Heart left ventricle (tissue), 13 donors: Measurements from ENCODE around the gene HAUS3.

Experiments used
- POLR2A ChIP-seq, 2 donors: fragments of 450-650 bp; IDR thresholded peaks; one replicate each; pipeline ENCODE4 v1.6.1; 2017; ENCODE audit warnings: antibody characterized with exemption in 2 of 2, mild to moderate bottlenecking in 2 of 2, moderate library complexity in 2 of 2
- TF ChIP-seq, protein P1 (sequence below), 12 donors: fragments of 200-600 bp; sonication (generic) in 4 of 12; IDR thresholded peaks; one replicate each; pipeline versions ENCODE4 v1.5.0 to v1.8.0; 2018 to 2022; ENCODE audit warnings: antibody characterized with exemption in 12 of 12, mild to moderate bottlenecking in 5 of 12
- donor health status: ischemic (EF 13 %, LVEDD 7.1; RV severe dilation, severe dysfunction).
- donor health status: DM: no; HTN: yes; CAD: no.
- donor health status: DM: no; HTN: no; CAD: no.
- donor health status: ischemic (EF 25% LVEDD 6.9; RV normal size, moderate dysfunction).
- donor health status: ischemic (EF 25% LVEDD 5.7; RV mildly dilated, moderate dysfunction).
- donor health status: ischemic (EF 35%, LVEDD 5.7; RV mildly dilated, moderate dysfunction).
- donor health status: nonischemic (EF 11% LVEDD 7.7; RV severe dilation, severe dysfunction).
- donor health status: DM: yes; HTN: yes; CAD: no.
- donor health status: PGD.
- donor health status: ischemic (EF 29% LVEDD 5.4; RV normal size, mild dysfunction).
- donor health status: nonischemic (EF 23%, LVEDD 6.1; RV moderate dilation, normal function).

DNA sequence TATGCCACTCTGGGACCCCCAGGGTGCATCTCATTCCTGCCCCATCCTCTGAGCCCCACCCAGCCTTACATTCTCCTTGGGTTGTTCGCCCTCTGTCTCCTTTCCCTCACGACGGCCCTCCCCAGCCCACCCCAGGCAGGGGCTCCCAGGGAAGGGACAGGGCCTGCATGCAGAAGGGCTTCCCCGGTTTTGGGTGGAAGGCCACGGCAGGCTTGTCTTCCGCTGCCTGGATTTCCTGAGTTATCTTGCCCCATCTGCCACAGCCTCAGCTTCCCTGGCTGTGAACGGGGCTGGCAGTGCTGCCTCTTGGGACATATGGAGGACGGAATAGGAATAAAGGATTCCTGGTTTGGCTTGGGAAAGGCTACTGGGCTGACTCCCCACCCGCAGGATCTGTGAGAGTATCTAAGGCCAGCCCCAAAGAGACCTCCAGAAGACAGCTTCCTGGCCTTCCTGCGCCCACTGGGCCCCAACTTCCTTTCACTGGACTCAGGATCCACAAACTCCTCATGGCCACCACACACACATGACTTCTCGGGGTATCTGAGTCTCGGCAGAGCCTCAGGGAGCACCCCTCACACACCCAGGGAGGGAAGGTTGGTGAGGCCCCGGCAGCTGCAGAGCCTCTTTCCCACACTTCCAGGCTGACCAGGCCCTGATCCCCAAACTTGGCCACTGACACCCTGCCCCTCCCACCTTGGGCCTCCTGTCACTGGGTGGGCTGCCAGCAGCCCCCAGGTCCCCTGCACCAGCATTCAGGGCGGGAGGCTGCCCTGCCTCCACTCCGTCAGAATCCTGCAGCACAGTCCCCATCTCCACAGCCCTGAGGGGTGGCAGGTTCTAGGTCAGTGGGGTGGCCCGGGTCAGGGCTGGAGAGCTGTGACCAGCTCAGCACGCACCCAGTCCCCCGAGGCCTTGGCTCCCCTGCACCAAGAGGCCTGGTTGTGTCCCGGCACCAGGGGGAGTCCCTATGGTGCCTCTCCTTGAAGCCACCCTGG, 23.5 kb upstream of the HAUS3 start:
- TF ChIP-seq, protein P1, sequence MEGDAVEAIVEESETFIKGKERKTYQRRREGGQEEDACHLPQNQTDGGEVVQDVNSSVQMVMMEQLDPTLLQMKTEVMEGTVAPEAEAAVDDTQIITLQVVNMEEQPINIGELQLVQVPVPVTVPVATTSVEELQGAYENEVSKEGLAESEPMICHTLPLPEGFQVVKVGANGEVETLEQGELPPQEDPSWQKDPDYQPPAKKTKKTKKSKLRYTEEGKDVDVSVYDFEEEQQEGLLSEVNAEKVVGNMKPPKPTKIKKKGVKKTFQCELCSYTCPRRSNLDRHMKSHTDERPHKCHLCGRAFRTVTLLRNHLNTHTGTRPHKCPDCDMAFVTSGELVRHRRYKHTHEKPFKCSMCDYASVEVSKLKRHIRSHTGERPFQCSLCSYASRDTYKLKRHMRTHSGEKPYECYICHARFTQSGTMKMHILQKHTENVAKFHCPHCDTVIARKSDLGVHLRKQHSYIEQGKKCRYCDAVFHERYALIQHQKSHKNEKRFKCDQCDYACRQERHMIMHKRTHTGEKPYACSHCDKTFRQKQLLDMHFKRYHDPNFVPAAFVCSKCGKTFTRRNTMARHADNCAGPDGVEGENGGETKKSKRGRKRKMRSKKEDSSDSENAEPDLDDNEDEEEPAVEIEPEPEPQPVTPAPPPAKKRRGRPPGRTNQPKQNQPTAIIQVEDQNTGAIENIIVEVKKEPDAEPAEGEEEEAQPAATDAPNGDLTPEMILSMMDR (IDR thresholded peaks at IDR 0.05), result no peak
- no peak for TF ChIP-seq POLR2A (IDR thresholded peaks at IDR 0.05)
